HG02973 (cell line): Measurements from ENCODE around the gene HOXB8.

Experiments used
- ATAC-seq: cut with Tn5 transposase; IDR thresholded peaks from one replicate; pipeline ENCODE4 v1.9.1; 2021; ENCODE audit warnings: moderate library complexity; ENCODE audit not compliant: unreplicated experiment

HOXB8 gene

DNA sequence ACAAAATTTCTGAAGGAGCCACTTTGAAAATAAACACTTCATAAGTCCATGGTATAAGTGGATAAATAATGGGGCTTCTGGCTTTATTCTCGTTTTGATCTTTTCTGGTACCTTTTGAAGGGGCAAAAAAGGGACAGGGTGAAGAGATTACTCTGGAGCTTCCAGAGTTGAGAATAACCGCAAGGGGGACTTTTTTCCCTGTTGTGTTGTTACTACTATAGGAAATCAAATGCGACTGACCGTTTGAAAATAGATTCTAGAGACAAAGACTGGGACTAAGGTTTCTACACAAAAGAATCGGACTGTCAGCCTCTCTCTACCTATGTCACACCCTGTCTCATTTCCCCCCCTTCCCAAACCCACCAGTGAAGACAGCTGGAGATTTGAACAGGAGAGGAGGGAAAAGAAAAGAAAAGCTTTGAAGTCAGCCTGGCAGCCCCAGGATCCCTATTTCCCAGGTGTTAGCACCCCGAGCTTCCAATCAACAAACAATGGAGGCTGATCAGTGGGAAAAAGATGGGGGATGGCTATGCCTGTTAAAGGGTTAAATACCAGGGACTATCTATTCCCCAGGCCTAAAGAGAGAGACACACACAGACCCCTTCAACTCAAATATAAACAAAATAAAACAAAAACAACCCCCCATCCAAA is 45.3 kb downstream of the HOXB8 start:
- no peak for ATAC-seq

- ATAC-seq, result no peak
These were observed 45.9 kb downstream of the HOXB8 start for GRCh38 chr17:48569240-48569582.

GRCh38 chr17:48568499-48569239 is 46.4 kb downstream of the HOXB8 start:
- no peak for ATAC-seq

- ATAC-seq, result no peak
These were observed 47.3 kb downstream of the HOXB8 start for GRCh38 chr17:48567646-48568354.

DNA sequence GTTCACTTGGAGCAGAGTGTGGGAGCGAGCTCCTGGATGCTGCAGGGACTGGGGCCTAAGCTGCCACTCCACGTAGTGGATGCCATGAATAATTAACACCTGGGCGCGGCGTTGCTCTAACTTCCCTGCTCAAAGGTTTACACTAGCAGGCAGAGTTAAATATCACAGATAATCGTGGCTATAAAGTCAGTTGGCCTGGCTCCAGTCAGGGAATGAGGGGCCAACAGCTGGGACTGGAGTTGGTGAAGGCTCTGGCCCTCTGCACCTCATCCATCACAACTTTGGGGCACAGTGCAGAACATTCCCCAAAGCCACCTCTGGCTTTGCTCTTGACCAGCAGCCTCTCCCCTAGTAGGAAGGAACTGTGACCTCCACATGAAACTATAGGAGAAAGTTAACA is 47.9 kb downstream of the HOXB8 start:
- no peak for ATAC-seq

GRCh38 chr17:48566717-48567116 is 48.4 kb downstream of the HOXB8 start:
- no peak for ATAC-seq

- no peak for ATAC-seq
These were observed 49.0 kb downstream of the HOXB8 start for GRCh38 chr17:48565925-48566710.

DNA sequence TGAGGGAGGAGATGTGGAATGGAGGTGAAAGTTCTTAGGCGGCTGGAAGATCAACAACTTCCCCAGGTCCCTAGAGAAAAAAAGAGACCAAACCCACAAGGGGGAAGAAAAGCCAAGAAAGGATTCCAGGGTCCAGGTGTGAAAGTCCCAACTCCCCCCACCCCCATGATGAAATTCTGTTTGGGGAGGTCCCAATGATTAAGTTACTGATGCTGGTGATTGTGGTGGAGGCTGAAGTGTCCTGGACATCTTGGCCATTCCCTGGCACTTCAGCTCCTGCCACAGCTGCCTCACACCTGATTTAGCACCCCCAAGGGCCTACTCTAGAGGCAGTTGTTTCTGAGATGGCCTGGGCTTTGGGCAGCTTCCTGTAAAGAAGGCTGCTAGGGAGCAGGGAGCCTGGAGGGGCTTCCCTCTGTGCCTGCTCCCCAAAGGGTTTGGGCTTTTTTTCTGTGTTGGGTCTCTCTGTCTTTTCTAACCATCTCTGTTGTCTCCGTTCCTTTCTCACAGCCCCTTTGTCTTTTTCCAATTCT is 50.0 kb downstream of the HOXB8 start:
- no peak for ATAC-seq

GRCh38 chr17:48564188-48565021 is 50.7 kb downstream of the HOXB8 start:
- ATAC-seq, result no peak

DNA sequence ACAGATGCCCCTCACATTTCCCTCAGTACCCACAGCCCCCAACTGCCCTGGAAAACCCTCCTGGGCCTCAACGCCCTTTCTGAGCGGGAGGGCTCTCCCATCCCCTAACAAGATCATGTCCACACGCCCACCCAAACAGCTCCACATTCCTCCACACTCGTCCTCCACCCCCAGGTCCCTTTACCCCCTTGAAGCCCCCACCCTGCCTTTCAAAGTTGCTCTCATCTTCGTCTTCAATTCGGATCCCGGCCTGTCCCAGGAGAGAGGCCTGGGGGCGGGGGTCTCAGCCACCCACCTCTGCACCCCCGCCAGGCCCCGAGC is 51.3 kb downstream of the HOXB8 start:
- ATAC-seq, result no peak

DNA sequence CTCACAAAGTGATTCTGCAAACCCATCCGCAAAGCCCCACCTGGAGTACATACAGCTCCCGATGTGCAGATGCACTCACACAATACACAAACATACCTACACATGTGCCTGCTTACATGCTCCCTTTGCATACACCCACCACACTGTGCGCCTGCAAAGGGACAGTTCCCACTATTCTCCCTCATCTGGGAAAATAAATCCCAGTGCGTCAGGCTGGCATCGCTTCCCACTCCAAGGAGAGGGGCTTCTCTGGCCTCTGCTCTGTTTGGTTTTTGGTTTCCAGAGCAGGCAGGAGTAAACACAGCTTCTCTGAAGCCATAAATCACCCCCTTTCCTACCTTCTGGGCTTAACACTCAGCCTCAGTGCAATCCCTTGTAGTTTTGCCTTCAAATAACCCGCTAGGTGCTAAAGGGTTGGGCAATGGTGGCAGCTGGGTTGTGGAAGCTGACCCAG is 51.7 kb downstream of the HOXB8 start:
- ATAC-seq, result no peak

- no peak for ATAC-seq
These were observed 52.2 kb downstream of the HOXB8 start for GRCh38 chr17:48562934-48563333.
